ENCODE results near the gene S100A8. TPM values are rescaled to one million over a fixed set of nuclear protein-coding genes. Genes with fewer than 3 reads are reported as not detected.

Gene S100A8
- total and polyA plus RNA-seq, 4 donors = 38.4 to 99.3 (median 41.9) TPM

DNA sequence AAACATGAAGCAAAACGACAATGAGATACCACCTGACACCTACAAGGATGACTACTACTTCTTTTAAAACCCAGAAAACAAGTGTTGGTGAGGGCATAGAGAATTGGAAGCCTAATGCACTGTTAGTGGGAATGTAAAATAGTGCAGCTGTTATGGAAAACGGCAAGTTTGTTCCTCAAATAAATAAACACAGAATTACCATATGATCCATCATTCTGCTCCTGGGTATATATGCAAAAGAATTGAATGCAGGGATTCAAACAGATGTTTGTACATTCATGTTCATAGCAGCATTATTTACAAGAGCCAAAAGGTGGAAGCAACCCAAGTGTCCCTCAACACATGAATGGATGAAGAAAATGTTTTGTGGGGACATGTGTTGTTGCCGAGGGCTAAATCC lies 1.4 kb upstream of the S100A8 start:
- H3K27me3 ChIP-seq (ENCODE audit: control insufficient read depth in 4 of 4, insufficient read depth in 4 of 4, low read length in 3 of 4) = peaks cover 0 to 5% (median 0%) of the 10 kb centered on the region in 4 donors
- no peaks in the 10 kb centered on the region for H3K36me3 ChIP-seq (ENCODE audit: control insufficient read depth in 4 of 4, insufficient read depth in 3 of 4, low read depth in 1 of 4, low read length in 3 of 4)
- H3K27ac ChIP-seq (ENCODE audit: low read depth in 1 of 2, low read length in 2 of 2) = no peak overlapping the region
- no peak overlapping the region for H3K4me3 ChIP-seq (ENCODE audit: low read depth in 1 of 3, low read length in 3 of 3)
- H3K4me1 ChIP-seq (ENCODE audit: control insufficient read depth in 4 of 4, insufficient read depth in 4 of 4, low read length in 3 of 4) = no peaks in the 10 kb centered on the region
- DNase-seq (ENCODE audit: low spot score) = no peak
- TF ChIP-seq RXRA (IDR thresholded peaks at IDR 0.05) (no peak), FOXA1 (IDR thresholded peaks at IDR 0.05) (no peak), GABPA (IDR thresholded peaks at IDR 0.05 in 1 of 2, conservative IDR thresholded peaks at IDR 0.05 in 1 of 2) (no peak), EGR1 (IDR thresholded peaks at IDR 0.05; ENCODE audit: low read depth in 2 of 2) (no peak), NR2F2 (IDR thresholded peaks at IDR 0.05) (no peak), JUND (IDR thresholded peaks at IDR 0.05) (no peak), RAD21 (IDR thresholded peaks at IDR 0.05) (no peak), SP1 (IDR thresholded peaks at IDR 0.05) (no peak), FOXA2 (IDR thresholded peaks at IDR 0.05) (no peak), TAF1 (conservative IDR thresholded peaks at IDR 0.05) (no peak), HNF4A (conservative IDR thresholded peaks at IDR 0.05) (no peak), YY1 (IDR thresholded peaks at IDR 0.05) (no peak), HNF4G (IDR thresholded peaks at IDR 0.05) (no peak)
- TF ChIP-seq, protein P1, sequence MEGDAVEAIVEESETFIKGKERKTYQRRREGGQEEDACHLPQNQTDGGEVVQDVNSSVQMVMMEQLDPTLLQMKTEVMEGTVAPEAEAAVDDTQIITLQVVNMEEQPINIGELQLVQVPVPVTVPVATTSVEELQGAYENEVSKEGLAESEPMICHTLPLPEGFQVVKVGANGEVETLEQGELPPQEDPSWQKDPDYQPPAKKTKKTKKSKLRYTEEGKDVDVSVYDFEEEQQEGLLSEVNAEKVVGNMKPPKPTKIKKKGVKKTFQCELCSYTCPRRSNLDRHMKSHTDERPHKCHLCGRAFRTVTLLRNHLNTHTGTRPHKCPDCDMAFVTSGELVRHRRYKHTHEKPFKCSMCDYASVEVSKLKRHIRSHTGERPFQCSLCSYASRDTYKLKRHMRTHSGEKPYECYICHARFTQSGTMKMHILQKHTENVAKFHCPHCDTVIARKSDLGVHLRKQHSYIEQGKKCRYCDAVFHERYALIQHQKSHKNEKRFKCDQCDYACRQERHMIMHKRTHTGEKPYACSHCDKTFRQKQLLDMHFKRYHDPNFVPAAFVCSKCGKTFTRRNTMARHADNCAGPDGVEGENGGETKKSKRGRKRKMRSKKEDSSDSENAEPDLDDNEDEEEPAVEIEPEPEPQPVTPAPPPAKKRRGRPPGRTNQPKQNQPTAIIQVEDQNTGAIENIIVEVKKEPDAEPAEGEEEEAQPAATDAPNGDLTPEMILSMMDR (IDR thresholded peaks at IDR 0.05; ENCODE audit: low read depth, low read length, missing input control) = no peak
- TF ChIP-seq, protein P2, sequence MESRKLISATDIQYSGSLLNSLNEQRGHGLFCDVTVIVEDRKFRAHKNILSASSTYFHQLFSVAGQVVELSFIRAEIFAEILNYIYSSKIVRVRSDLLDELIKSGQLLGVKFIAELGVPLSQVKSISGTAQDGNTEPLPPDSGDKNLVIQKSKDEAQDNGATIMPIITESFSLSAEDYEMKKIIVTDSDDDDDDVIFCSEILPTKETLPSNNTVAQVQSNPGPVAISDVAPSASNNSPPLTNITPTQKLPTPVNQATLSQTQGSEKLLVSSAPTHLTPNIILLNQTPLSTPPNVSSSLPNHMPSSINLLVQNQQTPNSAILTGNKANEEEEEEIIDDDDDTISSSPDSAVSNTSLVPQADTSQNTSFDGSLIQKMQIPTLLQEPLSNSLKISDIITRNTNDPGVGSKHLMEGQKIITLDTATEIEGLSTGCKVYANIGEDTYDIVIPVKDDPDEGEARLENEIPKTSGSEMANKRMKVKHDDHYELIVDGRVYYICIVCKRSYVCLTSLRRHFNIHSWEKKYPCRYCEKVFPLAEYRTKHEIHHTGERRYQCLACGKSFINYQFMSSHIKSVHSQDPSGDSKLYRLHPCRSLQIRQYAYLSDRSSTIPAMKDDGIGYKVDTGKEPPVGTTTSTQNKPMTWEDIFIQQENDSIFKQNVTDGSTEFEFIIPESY (IDR thresholded peaks at IDR 0.05) = no peak
- TF ChIP-seq, protein P3, sequence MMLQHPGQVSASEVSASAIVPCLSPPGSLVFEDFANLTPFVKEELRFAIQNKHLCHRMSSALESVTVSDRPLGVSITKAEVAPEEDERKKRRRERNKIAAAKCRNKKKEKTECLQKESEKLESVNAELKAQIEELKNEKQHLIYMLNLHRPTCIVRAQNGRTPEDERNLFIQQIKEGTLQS (IDR thresholded peaks at IDR 0.05) = no peak
- TF ChIP-seq, protein P4, sequence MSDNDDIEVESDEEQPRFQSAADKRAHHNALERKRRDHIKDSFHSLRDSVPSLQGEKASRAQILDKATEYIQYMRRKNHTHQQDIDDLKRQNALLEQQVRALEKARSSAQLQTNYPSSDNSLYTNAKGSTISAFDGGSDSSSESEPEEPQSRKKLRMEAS (IDR thresholded peaks at IDR 0.05) = no peak
- TF ChIP-seq, protein P5, sequence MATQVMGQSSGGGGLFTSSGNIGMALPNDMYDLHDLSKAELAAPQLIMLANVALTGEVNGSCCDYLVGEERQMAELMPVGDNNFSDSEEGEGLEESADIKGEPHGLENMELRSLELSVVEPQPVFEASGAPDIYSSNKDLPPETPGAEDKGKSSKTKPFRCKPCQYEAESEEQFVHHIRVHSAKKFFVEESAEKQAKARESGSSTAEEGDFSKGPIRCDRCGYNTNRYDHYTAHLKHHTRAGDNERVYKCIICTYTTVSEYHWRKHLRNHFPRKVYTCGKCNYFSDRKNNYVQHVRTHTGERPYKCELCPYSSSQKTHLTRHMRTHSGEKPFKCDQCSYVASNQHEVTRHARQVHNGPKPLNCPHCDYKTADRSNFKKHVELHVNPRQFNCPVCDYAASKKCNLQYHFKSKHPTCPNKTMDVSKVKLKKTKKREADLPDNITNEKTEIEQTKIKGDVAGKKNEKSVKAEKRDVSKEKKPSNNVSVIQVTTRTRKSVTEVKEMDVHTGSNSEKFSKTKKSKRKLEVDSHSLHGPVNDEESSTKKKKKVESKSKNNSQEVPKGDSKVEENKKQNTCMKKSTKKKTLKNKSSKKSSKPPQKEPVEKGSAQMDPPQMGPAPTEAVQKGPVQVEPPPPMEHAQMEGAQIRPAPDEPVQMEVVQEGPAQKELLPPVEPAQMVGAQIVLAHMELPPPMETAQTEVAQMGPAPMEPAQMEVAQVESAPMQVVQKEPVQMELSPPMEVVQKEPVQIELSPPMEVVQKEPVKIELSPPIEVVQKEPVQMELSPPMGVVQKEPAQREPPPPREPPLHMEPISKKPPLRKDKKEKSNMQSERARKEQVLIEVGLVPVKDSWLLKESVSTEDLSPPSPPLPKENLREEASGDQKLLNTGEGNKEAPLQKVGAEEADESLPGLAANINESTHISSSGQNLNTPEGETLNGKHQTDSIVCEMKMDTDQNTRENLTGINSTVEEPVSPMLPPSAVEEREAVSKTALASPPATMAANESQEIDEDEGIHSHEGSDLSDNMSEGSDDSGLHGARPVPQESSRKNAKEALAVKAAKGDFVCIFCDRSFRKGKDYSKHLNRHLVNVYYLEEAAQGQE (IDR thresholded peaks at IDR 0.05) = no peak
- 49% methylated on average over 3 of the region's 3 CpGs for WGBS
- no peaks in the 10 kb centered on the region for H3K9me3 ChIP-seq (ENCODE audit: control insufficient read depth in 4 of 4, low read length in 3 of 4)
- H3K9ac ChIP-seq (ENCODE audit: low read depth in 1 of 2, low read length in 2 of 2) = no peak overlapping the region

Data from liver (tissue), 9 donors.